ENCODE results near the gene PLXNA4.

GRCh38 chr7:132395361-132395760 is 180.9 kb downstream of the PLXNA4 start:
- TF ChIP-seq CTCF (IDR thresholded peaks at IDR 0.05) (no peak), NR1H2 (CRISPR knock-in tag; IDR thresholded peaks at IDR 0.05) (no peak), NFYB (CRISPR knock-in tag; conservative IDR thresholded peaks at IDR 0.05; ENCODE audit: low read depth) (no peak), SMAD4 (CRISPR knock-in tag; IDR thresholded peaks at IDR 0.05) (no peak), TCF7 (CRISPR knock-in tag; IDR thresholded peaks at IDR 0.05; ENCODE audit: low read depth) (no peak), CBFB (CRISPR knock-in tag; IDR thresholded peaks at IDR 0.05; ENCODE audit: low read depth) (no peak), TEAD4 (CRISPR knock-in tag; IDR thresholded peaks at IDR 0.05) (no peak), ZNF396 (CRISPR knock-in tag; IDR thresholded peaks at IDR 0.05; ENCODE audit: borderline replicate concordance) (no peak), MAX (CRISPR knock-in tag; IDR thresholded peaks at IDR 0.05) (no peak), JUN (CRISPR knock-in tag; IDR thresholded peaks at IDR 0.05) (no peak), FOXK1 (CRISPR knock-in tag; IDR thresholded peaks at IDR 0.05) (no peak)

Measured in WTC11 (cell line).